Endothelial cell of umbilical vein (primary cell): ENCODE data around the gene SKP1. TPM values are rescaled to one million over a fixed set of nuclear protein-coding genes. Genes with fewer than 3 reads are reported as not detected.

Source experiments
- BruUV-seq: library from RNA; stranded (reverse); fragments of 400-500 nt; replicated peaks from 2 replicates; lab custom pipeline; 2021; lab: Mats Ljungman, UMichigan
- CTCF ChIA-PET: fragments of 300-600, 350-600 bp; sonication (Branson Sonifier 250); formaldehyde crosslinking; loops from one replicate; lab custom pipeline; 2021; ENCODE audit warnings: antibody characterized with exemption, inconsistent platforms; lab: Charles Lee
- POLR2A ChIA-PET: fragments of 300-600, 350-600 bp; sonication (Branson Sonifier 250); formaldehyde crosslinking; loops from one replicate; lab custom pipeline; 2021; ENCODE audit warnings: antibody characterized with exemption, inconsistent platforms; lab: Charles Lee
- DNase-seq: peaks from one replicate; pipeline ENCODE4 v3.0.0-alpha.2; 2011; ENCODE audit warnings: low read depth, low spot score
- FAIRE-seq: peaks from 2 replicates; lab custom pipeline; 2011; peaks lifted over from hg19 to GRCh38; lab: Jason Lieb, UNC
- H2AFZ ChIP-seq: 2 replicates; pipeline ENCODE4 v1.6.0; 2012; ENCODE audit warnings: low read depth, low read length, control low read depth, inconsistent platforms
- H3K27ac ChIP-seq: 2 replicates; pipeline ENCODE4 v1.5.1; 2011; ENCODE audit warnings: low read depth, mild to moderate bottlenecking, control low read depth, low read length, moderate library complexity; ENCODE audit not compliant: insufficient read depth
- H3K27me3 ChIP-seq, 2 experiments: 2 replicates each; pipeline versions ENCODE4 v1.6.0 to v1.6.1; 2011; ENCODE audit warnings: low read length in 2 of 2, mixed read lengths in 1 of 2; ENCODE audit not compliant: control insufficient read depth in 2 of 2, insufficient read depth in 2 of 2
- H3K36me3 ChIP-seq, 2 experiments: 2 replicates in 1 of 2; 3 replicates in 1 of 2; pipeline ENCODE4 v1.5.1; 2011; ENCODE audit warnings: low read length in 2 of 2, mild to moderate bottlenecking in 1 of 2, moderate library complexity in 1 of 2; ENCODE audit not compliant: control insufficient read depth in 2 of 2, insufficient read depth in 2 of 2; ENCODE audit errors: extremely low read depth in 1 of 2
- H3K4me1 ChIP-seq: 3 replicates; pipeline ENCODE4 v1.5.1; 2011; ENCODE audit warnings: mild to moderate bottlenecking, low read length; ENCODE audit not compliant: control insufficient read depth, insufficient read depth; ENCODE audit errors: extremely low read depth
- H3K4me2 ChIP-seq: 2 replicates; pipeline ENCODE4 v1.6.1; 2011; ENCODE audit warnings: low read length, control low read depth, mixed read lengths; ENCODE audit not compliant: insufficient read depth
- H3K4me3 ChIP-seq, 3 experiments: fragments of 200-600 bp in 1 of 3; sonication (generic), shearing (Covaris generic) in 1 of 3; replicated peaks in 1 of 3; 2 replicates each; pipeline ENCODE4 v1.5.1; 2011 to 2016; ENCODE audit warnings: control low read depth in 3 of 3, low read length in 3 of 3, mild to moderate bottlenecking in 2 of 3, inconsistent platforms in 1 of 3, low read depth in 1 of 3, moderate library complexity in 1 of 3; ENCODE audit not compliant: insufficient read depth in 1 of 3
- H3K79me2 ChIP-seq: 2 replicates; pipeline ENCODE4 v1.6.0; 2012; ENCODE audit warnings: low read length, inconsistent platforms; ENCODE audit not compliant: control insufficient read depth, insufficient read depth
- H3K9ac ChIP-seq: replicated peaks from 2 replicates; pipeline ENCODE3; 2011; ENCODE audit warnings: low read length, control low read depth; ENCODE audit not compliant: insufficient read depth; ENCODE audit errors: extremely low read depth
- H3K9me1 ChIP-seq: replicated peaks from 3 replicates; pipeline ENCODE4 v1.6.0; 2011; ENCODE audit warnings: mild to moderate bottlenecking, low read length; ENCODE audit not compliant: control insufficient read depth, insufficient read depth; ENCODE audit errors: extremely low read depth
- H3K9me3 ChIP-seq: replicated peaks from 2 replicates; pipeline ENCODE4 v1.5.1; 2012; ENCODE audit warnings: low read length, inconsistent platforms; ENCODE audit not compliant: control insufficient read depth, insufficient read depth
- H4K20me1 ChIP-seq: replicated peaks from 2 replicates; pipeline ENCODE3; 2011; ENCODE audit warnings: mild to moderate bottlenecking, low read length; ENCODE audit not compliant: control insufficient read depth, insufficient read depth; ENCODE audit errors: extremely low read depth
- EZH2 ChIP-seq: IDR thresholded peaks from 2 replicates; pipeline ENCODE4 v1.6.1; 2012; ENCODE audit warnings: borderline replicate concordance, low read depth, mild to moderate bottlenecking, moderate library complexity, low read length, inconsistent platforms; ENCODE audit not compliant: severe bottlenecking
- FOS ChIP-seq: IDR thresholded peaks from 2 replicates; pipeline ENCODE4 v1.6.1; 2011; ENCODE audit warnings: mild to moderate bottlenecking, low read length, moderate library complexity, borderline replicate concordance; ENCODE audit not compliant: insufficient read depth
- GATA2 ChIP-seq: IDR thresholded peaks from 2 replicates; pipeline ENCODE4 v1.7.0; 2011; ENCODE audit warnings: low read depth, mild to moderate bottlenecking, moderate library complexity, mixed read lengths, low read length; ENCODE audit not compliant: insufficient read length, insufficient read depth
- JUN ChIP-seq: IDR thresholded peaks from 2 replicates; pipeline ENCODE4 v1.6.1; 2011; ENCODE audit warnings: borderline replicate concordance, low read depth; ENCODE audit not compliant: insufficient read length, insufficient read depth
- MAX ChIP-seq: IDR thresholded peaks from 2 replicates; pipeline ENCODE4 v1.6.1; 2011; ENCODE audit not compliant: insufficient read depth, insufficient read length
- MYC ChIP-seq: IDR thresholded peaks from one replicate; pipeline ENCODE4 v1.6.1; 2011; ENCODE audit warnings: mild to moderate bottlenecking, low read depth, low read length
- POLR2A ChIP-seq: IDR thresholded peaks from 2 replicates; pipeline ENCODE4 v1.6.1; 2012; ENCODE audit warnings: low read depth, mild to moderate bottlenecking, control low read depth, low read length
- POLR2AphosphoS5 ChIP-seq: IDR thresholded peaks from 2 replicates; pipeline ENCODE4 v1.6.1; 2012; ENCODE audit warnings: low read depth, mild to moderate bottlenecking, control low read depth, low read length, moderate library complexity; ENCODE audit not compliant: insufficient read depth
- dilution Hi-C: fragments of 300-500 bp; cut with MboI; formaldehyde crosslinking; loops from one replicate; pipeline ENCODE4 v1.15.0; 2019; ENCODE audit warnings: low sequenced_read_pairs; ENCODE audit not compliant: extremely low pct_ligation_motif_present
- intact Hi-C: fragments of 100-400 bp; cut with micrococcal nuclease; formaldehyde crosslinking; loops from one replicate; pipeline ENCODE4 v1.10.0; 2022
- polyA plus RNA-seq, 4 experiments: library from polyadenylated mRNA; depleted of rRNA in 3 of 4; stranded (reverse) in 3 of 4; unstranded in 1 of 4; fragments of >200 nt; gene quantifications; 2 replicates each; pipeline versions ENCODE4 v1.2.1 to v1.2.3, GENCODE V29; 2011 to 2012; ENCODE audit warnings: missing spikeins in 1 of 4
- total RNA-seq: library from RNA; stranded (reverse); gene quantifications from 2 replicates; pipeline ENCODE4 v1.2.3, GENCODE V29; 2021
- TF ChIP-seq, protein P1 (sequence below), 2 donors: IDR thresholded peaks; 1 replicate in 1 of 2; 2 replicates in 1 of 2; pipeline ENCODE4 v1.5.1; 2011; ENCODE audit warnings: low read length in 2 of 2, mild to moderate bottlenecking in 2 of 2, moderate library complexity in 2 of 2, control low read depth in 1 of 2, inconsistent platforms in 1 of 2, low read depth in 1 of 2; ENCODE audit not compliant: insufficient read depth in 1 of 2; ENCODE audit errors: extremely low read depth in 1 of 2

SKP1 gene
- total and polyA plus RNA-seq, 2 donors (not counting 3 experiments of a cell fraction or from before 2014, with no cell fraction given) = 214 to 320 TPM

DNA sequence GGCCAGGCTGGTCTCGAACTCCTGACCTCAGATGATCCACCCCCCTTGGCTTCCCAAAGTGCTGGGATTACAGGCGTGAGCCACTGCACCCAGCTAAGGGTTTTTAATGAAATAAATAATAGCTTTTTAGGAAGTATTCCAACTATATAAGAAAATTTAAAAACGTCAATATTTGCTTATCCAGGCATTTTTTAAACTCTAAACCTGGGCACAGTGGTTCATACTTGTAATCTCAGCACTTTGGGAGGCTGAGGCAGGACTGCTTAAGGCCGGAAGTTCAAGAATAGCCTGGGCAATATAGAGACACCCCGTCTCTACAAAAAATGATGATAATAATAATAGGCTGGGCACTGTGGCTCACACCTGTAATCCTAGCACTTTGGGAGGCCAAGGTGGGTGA lies 14.2 kb downstream of the SKP1 start:
- CTCF ChIA-PET = interaction anchor here (1.7 kb wide), 1 partner anchor 22 kb away, joined by 4 read pairs; no protein-coding TSS in a partner anchor
- POLR2A ChIA-PET = no interaction called here
- FAIRE-seq = no peak

More for the DNA sequence above, 14.2 kb downstream of the SKP1 start:
- no peaks in the 10 kb centered on the region for H3K27me3 ChIP-seq
- dilution Hi-C loops (no loop called here), intact Hi-C loops (no loop called here)
- BruUV-seq = no TSS peak
- peaks cover 18 to 32% of the 10 kb centered on the region in 2 experiments for H3K36me3 ChIP-seq
- no peak overlapping the region for H3K9ac ChIP-seq
- no peak for DNase-seq
- TF ChIP-seq FOS (no peak), EZH2 (no peak), GATA2 (no peak), JUN (no peak), MAX (no peak), POLR2A (no peak), POLR2AphosphoS5 (no peak), MYC (no peak)
- TF ChIP-seq, protein P1, sequence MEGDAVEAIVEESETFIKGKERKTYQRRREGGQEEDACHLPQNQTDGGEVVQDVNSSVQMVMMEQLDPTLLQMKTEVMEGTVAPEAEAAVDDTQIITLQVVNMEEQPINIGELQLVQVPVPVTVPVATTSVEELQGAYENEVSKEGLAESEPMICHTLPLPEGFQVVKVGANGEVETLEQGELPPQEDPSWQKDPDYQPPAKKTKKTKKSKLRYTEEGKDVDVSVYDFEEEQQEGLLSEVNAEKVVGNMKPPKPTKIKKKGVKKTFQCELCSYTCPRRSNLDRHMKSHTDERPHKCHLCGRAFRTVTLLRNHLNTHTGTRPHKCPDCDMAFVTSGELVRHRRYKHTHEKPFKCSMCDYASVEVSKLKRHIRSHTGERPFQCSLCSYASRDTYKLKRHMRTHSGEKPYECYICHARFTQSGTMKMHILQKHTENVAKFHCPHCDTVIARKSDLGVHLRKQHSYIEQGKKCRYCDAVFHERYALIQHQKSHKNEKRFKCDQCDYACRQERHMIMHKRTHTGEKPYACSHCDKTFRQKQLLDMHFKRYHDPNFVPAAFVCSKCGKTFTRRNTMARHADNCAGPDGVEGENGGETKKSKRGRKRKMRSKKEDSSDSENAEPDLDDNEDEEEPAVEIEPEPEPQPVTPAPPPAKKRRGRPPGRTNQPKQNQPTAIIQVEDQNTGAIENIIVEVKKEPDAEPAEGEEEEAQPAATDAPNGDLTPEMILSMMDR (IDR thresholded peaks at IDR 0.05; ENCODE audit: extremely low read depth in 1 of 2, insufficient read depth in 1 of 2, low read depth in 1 of 2, low read length in 2 of 2) = no peak
- no peak overlapping the region for H3K4me3 ChIP-seq
- H3K79me2 ChIP-seq = peaks cover 28% of the 10 kb centered on the region
- no peaks in the 10 kb centered on the region for H3K4me1 ChIP-seq
- no peak overlapping the region for H3K27ac ChIP-seq
- no peaks in the 10 kb centered on the region for H3K9me1 ChIP-seq
- no peaks in the 10 kb centered on the region for H4K20me1 ChIP-seq
- no peak overlapping the region for H2AFZ ChIP-seq
- H3K9me3 ChIP-seq = no peaks in the 10 kb centered on the region
- H3K4me2 ChIP-seq = no peak overlapping the region
